Heart left ventricle (tissue), 16 donors: ENCODE data around the gene TBC1D4. TPM values are rescaled to one million over a fixed set of nuclear protein-coding genes. Genes with fewer than 3 reads are reported as not detected.

Experiments used
- ATAC-seq, 4 donors: fragments of 200-7000 bp; cut with Tn5 transposase; one replicate each; pipeline ENCODE4 v1.9.1; 2020 to 2022; ENCODE audit warnings: moderate library complexity in 4 of 4, mild to moderate bottlenecking in 3 of 4, moderate number of reproducible peaks in 1 of 4
- DNase-seq, 5 donors: peaks; one replicate each; pipeline ENCODE4 v3.0.0-alpha.2; 2020
- H3K27ac ChIP-seq, 12 donors: fragments of 200-600 bp; sonication (generic) in 4 of 12; one replicate each; pipeline versions ENCODE4 v1.5.0 to v1.8.0; 2016 to 2022; ENCODE audit warnings: mild to moderate bottlenecking in 2 of 12
- H3K27me3 ChIP-seq, 9 donors: fragments of 200-600 bp; sonication (generic) in 2 of 9; one replicate each; pipeline versions ENCODE4 v1.5.1 to v1.8.0; 2016 to 2022; ENCODE audit warnings: mild to moderate bottlenecking in 3 of 9
- H3K36me3 ChIP-seq, 9 donors: fragments of 200-600 bp; sonication (generic) in 2 of 9; one replicate each; pipeline versions ENCODE4 v1.5.0 to v1.8.0; 2018 to 2022; ENCODE audit warnings: mild to moderate bottlenecking in 2 of 9
- H3K4me1 ChIP-seq, 12 donors: fragments of 200-600 bp; sonication (generic) in 4 of 12; one replicate each; pipeline versions ENCODE4 v1.5.0 to v1.8.0; 2016 to 2022; ENCODE audit warnings: mild to moderate bottlenecking in 3 of 12
- H3K4me3 ChIP-seq, 12 donors: fragments of 200-600 bp; sonication (generic) in 4 of 12; one replicate each; pipeline versions ENCODE4 v1.5.0 to v1.8.0; 2017 to 2022; ENCODE audit warnings: mild to moderate bottlenecking in 9 of 12, moderate library complexity in 4 of 12
- H3K9me3 ChIP-seq, 12 donors: fragments of 200-600 bp; sonication (generic) in 4 of 12; one replicate each; pipeline versions ENCODE4 v1.5.0 to v1.8.0; 2016 to 2022; ENCODE audit warnings: mild to moderate bottlenecking in 1 of 12
- POLR2A ChIP-seq, 2 donors: fragments of 450-650 bp; IDR thresholded peaks; one replicate each; pipeline ENCODE4 v1.6.1; 2017; ENCODE audit warnings: antibody characterized with exemption in 2 of 2, mild to moderate bottlenecking in 2 of 2, moderate library complexity in 2 of 2
- WGBS, 4 donors: extraction: QIAGEN DNeasy Blood & Tissue Kit in 2 of 4; methylation state at CpG; one replicate each; pipeline versions ENCODE4 v1.1.5 to v1.1.7; 2013 to 2018; 5-methylcytosine and 5-hydroxymethylcytosine counted together
- intact Hi-C, 10 donors: fragments of 100-400 bp; cut with DNase I; formaldehyde crosslinking; loops; one replicate each; pipeline versions ENCODE4 v1.11.1 to v1.14.2; 2022
- polyA plus RNA-seq, 2 donors: library from polyadenylated mRNA; stranded (reverse); fragments of 200-250 nt; gene quantifications; one replicate each; pipeline ENCODE4 v1.2.3, GENCODE V29; 2013
- total RNA-seq, 9 donors: library from RNA; depleted of rRNA in 2 of 9; stranded (reverse); fragments of >200 nt in 2 of 9; fragmentation: NEBNext Ultra II Directional in 3 of 9; extraction: Animal tissue kit (Norgen Biotek cat#: 25700) in 3 of 9; gene quantifications; one replicate each; pipeline versions ENCODE4 v1.1.0 to v1.2.4, GENCODE V29; 2016 to 2023
- TF ChIP-seq, protein P1 (sequence below), 12 donors: fragments of 200-600 bp; sonication (generic) in 4 of 12; IDR thresholded peaks; one replicate each; pipeline versions ENCODE4 v1.5.0 to v1.8.0; 2018 to 2022; ENCODE audit warnings: antibody characterized with exemption in 12 of 12, mild to moderate bottlenecking in 5 of 12
- donor health status: ischemic (EF 13 %, LVEDD 7.1; RV severe dilation, severe dysfunction).
- donor health status: healthy with polysubstance abuse.
- donor health status: DM: no; HTN: yes; CAD: no.
- donor health status: DM: no; HTN: no; CAD: no.
- donor health status: ischemic (EF 25% LVEDD 6.9; RV normal size, moderate dysfunction).
- donor health status: ischemic (EF 25% LVEDD 5.7; RV mildly dilated, moderate dysfunction).
- donor health status: healthy.
- donor health status: DM: yes; HTN: yes; CAD: no.
- donor health status: ischemic (EF 35%, LVEDD 5.7; RV mildly dilated, moderate dysfunction).
- donor health status: nonischemic (EF 11% LVEDD 7.7; RV severe dilation, severe dysfunction).
- donor health status: DM: yes; HTN: yes; CAD: no.
- donor health status: PGD.
- donor health status: ischemic (EF 29% LVEDD 5.4; RV normal size, mild dysfunction).
- donor health status: nonischemic (EF 23%, LVEDD 6.1; RV moderate dilation, normal function).

TBC1D4 gene
- total and polyA plus RNA-seq, 11 donors, result 26.8 to 158 (median 81.6) TPM

DNA sequence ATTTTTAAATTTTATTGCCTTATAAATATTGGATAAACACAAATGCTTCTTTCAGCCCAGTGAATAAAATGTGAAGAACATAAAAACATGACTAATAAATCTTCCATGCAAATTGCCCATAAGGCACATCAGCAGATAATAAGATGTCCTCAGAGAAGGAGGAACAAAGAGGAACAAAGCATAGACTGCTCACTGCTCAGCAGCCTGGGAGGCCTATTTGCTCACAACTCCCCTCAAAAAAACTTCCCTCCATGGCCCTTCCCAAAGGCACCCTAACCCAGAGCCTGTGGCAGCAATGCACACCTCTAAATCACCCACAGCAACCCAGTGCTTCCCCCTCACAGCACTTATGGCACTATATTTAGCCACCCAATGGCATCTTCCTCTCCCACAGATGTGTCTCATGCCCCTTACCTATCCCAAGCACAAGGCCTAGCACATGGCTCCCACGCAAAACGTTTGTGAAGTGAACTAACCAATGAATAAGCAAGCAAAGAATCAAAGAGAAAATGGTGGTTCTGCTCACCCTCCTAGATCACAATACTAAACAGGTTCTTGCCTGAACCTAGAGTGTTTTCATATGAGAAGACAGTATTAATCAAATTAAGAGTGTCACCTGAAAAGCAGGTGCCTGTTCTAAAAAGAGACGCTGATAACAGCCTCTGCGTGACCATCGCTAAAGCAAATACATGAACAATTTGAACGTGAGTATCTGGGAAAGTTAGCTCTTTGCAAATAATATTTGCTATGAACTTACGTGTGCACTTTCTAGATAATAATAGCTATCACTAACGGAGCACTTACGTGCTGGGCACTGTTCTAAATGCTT lies 96.9 kb downstream of the TBC1D4 start:
- Histone ChIP-seq H3K36me3 (no peaks in the 10 kb centered on the region), H3K27me3 (no peaks in the 10 kb centered on the region), H3K4me1 (peaks cover 0 to 40% (median 6%) of the 10 kb centered on the region in 12 donors), H3K9me3 (no peaks in the 10 kb centered on the region), H3K4me3 (peak overlapping the region in 2 of 12 donors; percentile 3 to 19), H3K27ac (peak overlapping the region; percentile 15 to 76 (median 54))
- TF ChIP-seq, protein P1, sequence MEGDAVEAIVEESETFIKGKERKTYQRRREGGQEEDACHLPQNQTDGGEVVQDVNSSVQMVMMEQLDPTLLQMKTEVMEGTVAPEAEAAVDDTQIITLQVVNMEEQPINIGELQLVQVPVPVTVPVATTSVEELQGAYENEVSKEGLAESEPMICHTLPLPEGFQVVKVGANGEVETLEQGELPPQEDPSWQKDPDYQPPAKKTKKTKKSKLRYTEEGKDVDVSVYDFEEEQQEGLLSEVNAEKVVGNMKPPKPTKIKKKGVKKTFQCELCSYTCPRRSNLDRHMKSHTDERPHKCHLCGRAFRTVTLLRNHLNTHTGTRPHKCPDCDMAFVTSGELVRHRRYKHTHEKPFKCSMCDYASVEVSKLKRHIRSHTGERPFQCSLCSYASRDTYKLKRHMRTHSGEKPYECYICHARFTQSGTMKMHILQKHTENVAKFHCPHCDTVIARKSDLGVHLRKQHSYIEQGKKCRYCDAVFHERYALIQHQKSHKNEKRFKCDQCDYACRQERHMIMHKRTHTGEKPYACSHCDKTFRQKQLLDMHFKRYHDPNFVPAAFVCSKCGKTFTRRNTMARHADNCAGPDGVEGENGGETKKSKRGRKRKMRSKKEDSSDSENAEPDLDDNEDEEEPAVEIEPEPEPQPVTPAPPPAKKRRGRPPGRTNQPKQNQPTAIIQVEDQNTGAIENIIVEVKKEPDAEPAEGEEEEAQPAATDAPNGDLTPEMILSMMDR (IDR thresholded peaks at IDR 0.05), result no peak
- TF ChIP-seq POLR2A (IDR thresholded peaks at IDR 0.05), result no peak
- ATAC-seq, result peak; percentile 84 to 96 (median 90)
- WGBS, 4 donors, result 51 to 64% (median 56%) methylated on average over 9 of the region's 9 CpGs
- intact Hi-C loops, result no loop called here
- peak in 3 of 5 donors; percentile 28 to 44 (median 36) for DNase-seq

DNA sequence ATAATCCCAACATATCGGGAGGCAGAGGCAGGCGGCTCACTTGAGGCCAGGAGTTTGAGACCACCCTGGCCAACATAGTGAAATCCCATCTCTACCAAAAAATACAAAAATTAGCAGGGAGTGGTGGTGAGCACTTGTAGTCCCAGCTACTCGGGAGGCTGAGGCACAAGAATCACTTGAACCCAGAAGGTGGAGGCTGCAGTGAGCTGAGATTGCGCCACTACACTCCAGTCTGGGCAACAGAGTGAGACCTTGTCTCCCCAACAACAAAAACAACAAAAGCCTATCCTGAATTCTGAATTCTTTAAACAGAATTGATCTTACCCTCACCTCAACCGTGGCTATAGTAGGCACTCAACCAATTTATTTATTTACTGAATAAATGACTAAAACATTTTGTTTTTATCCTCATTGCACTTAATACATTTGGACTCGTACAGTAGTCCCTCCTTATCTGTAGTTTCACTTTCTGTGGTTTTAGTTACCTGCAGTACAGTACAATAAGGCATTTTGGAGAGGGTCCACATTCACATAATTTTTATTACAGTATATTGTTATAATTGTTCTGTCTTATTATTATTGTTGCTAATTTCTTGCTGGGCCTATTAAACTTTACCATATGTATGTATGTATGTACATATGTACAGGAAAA lies 98.8 kb downstream of the TBC1D4 start:
- no peaks in the 10 kb centered on the region for H3K36me3 ChIP-seq
- no peaks in the 10 kb centered on the region for H3K9me3 ChIP-seq
- WGBS, 4 donors, result 90 to 91% (median 90%) methylated on average over 6 of the region's 6 CpGs
- intact Hi-C loops, result no loop called here
- peak overlapping the region in 1 of 12 donors; percentile 10 for H3K27ac ChIP-seq
- no peak for ATAC-seq
- peaks cover 0 to 26% (median 2%) of the 10 kb centered on the region in 12 donors for H3K4me1 ChIP-seq
- no peak for DNase-seq
- TF ChIP-seq POLR2A (IDR thresholded peaks at IDR 0.05), result no peak
- TF ChIP-seq, protein P1 (IDR thresholded peaks at IDR 0.05), result no peak
- no peak overlapping the region for H3K4me3 ChIP-seq
- H3K27me3 ChIP-seq, result no peaks in the 10 kb centered on the region

DNA sequence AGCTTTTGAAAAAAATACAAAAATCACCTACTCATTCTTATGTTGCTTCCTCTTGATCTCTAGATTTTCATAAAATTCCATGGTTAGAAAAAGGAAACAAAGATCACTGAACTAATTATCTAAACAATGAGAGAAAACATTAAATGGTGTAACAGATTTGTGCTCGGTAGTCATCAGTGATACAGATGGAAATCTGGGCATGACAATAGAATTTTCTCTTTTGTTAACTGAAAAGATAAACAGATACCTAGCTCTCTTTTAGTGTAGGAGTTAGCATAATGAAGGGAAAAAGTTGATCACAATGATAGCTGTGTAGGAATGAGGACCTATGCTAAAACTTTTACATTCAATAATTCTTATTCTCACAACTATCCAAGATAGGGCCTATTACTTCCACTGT lies 103.7 kb downstream of the TBC1D4 start:
- Histone ChIP-seq H3K9me3 (no peaks in the 10 kb centered on the region), H3K27ac (no peak overlapping the region), H3K27me3 (no peaks in the 10 kb centered on the region), H3K36me3 (no peaks in the 10 kb centered on the region), H3K4me3 (no peak overlapping the region), H3K4me1 (peaks cover 0 to 22% (median 7%) of the 10 kb centered on the region in 12 donors)
- no peak for DNase-seq
- 31 to 51% (median 38%) methylated on average over 1 of the region's 1 CpG for WGBS, 4 donors
- no peak for TF ChIP-seq POLR2A (IDR thresholded peaks at IDR 0.05)
- TF ChIP-seq, protein P1 (IDR thresholded peaks at IDR 0.05), result no peak
- intact Hi-C loops, result loop anchor here in 2 of 10 donors (10.0 kb wide), 1 partner anchor 166 kb away; the partner anchor contains the start of gene UCHL3 (in 2 of the 2)
- ATAC-seq, result no peak

DNA sequence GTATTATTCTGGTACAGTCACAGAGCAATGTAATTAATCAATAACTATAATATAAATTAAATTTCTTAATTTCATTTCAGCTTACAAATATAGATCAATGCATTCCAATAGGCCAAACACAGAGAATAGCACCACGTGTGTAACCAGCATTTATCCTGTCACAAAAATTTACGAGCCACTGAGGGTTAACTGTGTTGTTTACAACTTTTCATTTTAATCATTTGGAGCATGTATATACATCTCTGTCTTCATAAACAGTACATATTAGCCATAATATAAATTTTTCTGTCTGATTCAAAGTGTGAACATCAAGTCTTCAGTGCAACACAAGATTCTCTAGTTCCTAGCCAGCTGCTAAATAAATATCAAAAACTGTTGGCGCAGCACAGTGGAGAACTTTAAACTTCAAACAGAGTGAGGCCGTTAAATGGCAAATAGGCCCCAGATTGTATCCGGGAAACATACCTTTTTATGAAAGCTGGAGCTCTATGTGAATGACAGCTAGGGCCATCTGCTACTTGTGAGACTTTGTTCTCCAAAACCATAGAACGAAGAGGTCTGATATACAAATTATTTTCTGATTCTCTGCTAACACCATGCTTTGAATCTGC lies 105.1 kb downstream of the TBC1D4 start:
- H3K27me3 ChIP-seq, result no peaks in the 10 kb centered on the region
- no peaks in the 10 kb centered on the region for H3K9me3 ChIP-seq
- DNase-seq (no peak), ATAC-seq (no peak)
- no peaks in the 10 kb centered on the region for H3K36me3 ChIP-seq
- 83 to 92% (median 89%) methylated on average over 6 of the region's 6 CpGs for WGBS, 4 donors
- TF ChIP-seq, protein P1 (IDR thresholded peaks at IDR 0.05), result no peak
- no peak for TF ChIP-seq POLR2A (IDR thresholded peaks at IDR 0.05)
- no peak overlapping the region for H3K27ac ChIP-seq
- peaks cover 0 to 32% (median 16%) of the 10 kb centered on the region in 12 donors for H3K4me1 ChIP-seq
- H3K4me3 ChIP-seq, result no peak overlapping the region
- intact Hi-C loops, result loop anchor here in 2 of 10 donors (10.0 kb wide), 1 partner anchor 168 kb away; the partner anchor contains the start of gene UCHL3 (in 2 of the 2)
